H1 (cell line): ENCODE results near the gene CST7. TPM values are rescaled to one million over a fixed set of nuclear protein-coding genes. Genes with fewer than 3 reads are reported as not detected.

ENCODE experiments used
- CTCF ChIA-PET: fragments of 300-600 bp; sonication (Branson Sonifier 250); formaldehyde crosslinking; loops from one replicate; lab custom pipeline; 2021; ENCODE audit not compliant: partially characterized antibody; lab: Charles Lee
- POLR2A ChIA-PET: fragments of 300-600 bp; sonication (Branson Sonifier 250); formaldehyde crosslinking; loops from one replicate; lab custom pipeline; 2021; ENCODE audit warnings: inconsistent platforms; ENCODE audit not compliant: partially characterized antibody; lab: Charles Lee
- DNase-seq, 2 experiments: peaks; one replicate each; pipeline versions ENCODE4 v3.0.0 to v3.0.0-alpha.2; 2010 to 2022; ENCODE audit warnings: low spot score in 2 of 2, low read depth in 1 of 2, mixed read lengths in 1 of 2
- FAIRE-seq: peaks from 2 replicates; lab custom pipeline; 2011; peaks lifted over from hg19 to GRCh38; lab: Jason Lieb, UNC
- H2AFZ ChIP-seq: 2 replicates; pipeline ENCODE4 v1.8.1; 2012; ENCODE audit warnings: low read length, inconsistent platforms
- H2AK5ac ChIP-seq: 2 replicates; pipeline ENCODE4 v1.6.1; 2013; ENCODE audit warnings: low read depth, low read length
- H2BK120ac ChIP-seq: replicated peaks from 2 replicates; pipeline ENCODE3; 2013; ENCODE audit warnings: low read depth, low read length, inconsistent platforms
- H2BK12ac ChIP-seq: 2 replicates; pipeline ENCODE4 v1.6.1; 2013; ENCODE audit warnings: low read depth, low read length
- H2BK15ac ChIP-seq: 2 replicates; pipeline ENCODE4 v1.6.1; 2013; ENCODE audit warnings: low read length
- H2BK20ac ChIP-seq: 2 replicates; pipeline ENCODE4 v1.6.1; 2013; ENCODE audit warnings: low read length
- H2BK5ac ChIP-seq: 2 replicates; pipeline ENCODE4 v1.6.1; 2013; ENCODE audit warnings: low read depth, low read length
- H3K14ac ChIP-seq: 2 replicates; pipeline ENCODE4 v1.6.1; 2013; ENCODE audit warnings: inconsistent platforms; ENCODE audit not compliant: insufficient read length
- H3K18ac ChIP-seq: 2 replicates; pipeline ENCODE4 v1.6.1; 2013; ENCODE audit warnings: low read length; ENCODE audit errors: extremely low read depth
- H3K23ac ChIP-seq: 2 replicates; pipeline ENCODE4 v1.6.1; 2013; ENCODE audit warnings: inconsistent platforms; ENCODE audit not compliant: insufficient read length
- H3K23me2 ChIP-seq: 2 replicates; pipeline ENCODE4 v1.6.1; 2013; ENCODE audit warnings: low read depth, low read length
- H3K27ac ChIP-seq: 2 replicates; pipeline ENCODE4 v1.6.1; 2011; ENCODE audit warnings: low read depth, low read length, inconsistent platforms
- H3K27me3 ChIP-seq, 4 experiments: replicated peaks in 1 of 4; 1 replicate in 1 of 4; 2 replicates in 3 of 4; pipeline versions ENCODE4 v1.6.1 to v1.8.1; 2011 to 2013; ENCODE audit warnings: low read length in 3 of 4, mild to moderate bottlenecking in 3 of 4, inconsistent platforms in 2 of 4, mixed read lengths in 2 of 4, moderate library complexity in 1 of 4; ENCODE audit not compliant: control insufficient read depth in 3 of 4, insufficient read depth in 3 of 4; ENCODE audit errors: extremely low read depth in 1 of 4
- H3K36me3 ChIP-seq, 4 experiments: 2 replicates each; pipeline versions ENCODE4 v1.6.1 to v1.8.1; 2011 to 2013; ENCODE audit warnings: mild to moderate bottlenecking in 4 of 4, low read length in 3 of 4, moderate library complexity in 2 of 4, control low read depth in 1 of 4, inconsistent platforms in 1 of 4; ENCODE audit not compliant: insufficient read depth in 4 of 4, control insufficient read depth in 2 of 4
- H3K4ac ChIP-seq: replicated peaks from 2 replicates; pipeline ENCODE3; 2013; ENCODE audit warnings: low read length, low read depth, mixed read lengths, inconsistent platforms; ENCODE audit not compliant: insufficient read length
- H3K4me1 ChIP-seq, 4 experiments: replicated peaks in 1 of 4; 1 replicate in 1 of 4; 2 replicates in 3 of 4; pipeline versions ENCODE4 v1.6.1 to v1.8.1; 2011 to 2013; ENCODE audit warnings: low read length in 3 of 4, inconsistent platforms in 2 of 4, mixed read lengths in 1 of 4; ENCODE audit not compliant: insufficient read depth in 4 of 4, control insufficient read depth in 3 of 4
- H3K4me2 ChIP-seq, 2 experiments: 2 replicates each; pipeline versions ENCODE4 v1.6.1 to v1.8.1; 2011 to 2013; ENCODE audit warnings: low read depth in 2 of 2, low read length in 2 of 2, control low read depth in 1 of 2, inconsistent platforms in 1 of 2, mild to moderate bottlenecking in 1 of 2; ENCODE audit not compliant: insufficient read depth in 1 of 2
- H3K4me3 ChIP-seq, 4 experiments: fragments of 200-600, 300-600 bp in 1 of 4; sonication (generic), shearing (Covaris generic), sonication (Bioruptor Twin) in 1 of 4; 2 replicates each; pipeline versions ENCODE4 v1.5.1 to v1.8.1; 2011 to 2016; ENCODE audit warnings: low read length in 4 of 4, low read depth in 3 of 4, control low read depth in 2 of 4, inconsistent platforms in 2 of 4, mild to moderate bottlenecking in 2 of 4, mixed read lengths in 1 of 4, moderate library complexity in 1 of 4; ENCODE audit not compliant: insufficient read depth in 2 of 4; ENCODE audit errors: extremely low read depth in 1 of 4
- H3K56ac ChIP-seq: replicated peaks from 2 replicates; pipeline ENCODE3; 2013; ENCODE audit warnings: low read depth, mild to moderate bottlenecking, mixed read lengths, low read length, inconsistent platforms; ENCODE audit not compliant: insufficient read length
- H3K79me1 ChIP-seq: 2 replicates; pipeline ENCODE4 v1.6.1; 2013; ENCODE audit warnings: low read depth, low read length, control low read depth
- H3K79me2 ChIP-seq, 2 experiments: 2 replicates each; pipeline versions ENCODE4 v1.6.1 to v1.8.1; 2012 to 2013; ENCODE audit warnings: low read length in 2 of 2, mild to moderate bottlenecking in 2 of 2, inconsistent platforms in 1 of 2; ENCODE audit not compliant: insufficient read depth in 2 of 2, control insufficient read depth in 1 of 2
- H3K9ac ChIP-seq, 4 experiments: replicated peaks in 1 of 4; 1 replicate in 1 of 4; 2 replicates in 3 of 4; pipeline versions ENCODE4 v1.6.1 to v1.8.1; 2011 to 2013; ENCODE audit warnings: low read depth in 3 of 4, low read length in 3 of 4, control low read depth in 2 of 4, mild to moderate bottlenecking in 2 of 4, moderate library complexity in 2 of 4, inconsistent platforms in 1 of 4; ENCODE audit errors: extremely low read depth in 1 of 4
- H3K9me3 ChIP-seq, 2 experiments: 2 replicates each; pipeline versions ENCODE4 v1.6.1 to v1.8.1; 2012 to 2013; ENCODE audit warnings: mild to moderate bottlenecking in 2 of 2, moderate library complexity in 2 of 2, control low read depth in 1 of 2, inconsistent platforms in 1 of 2, low read depth in 1 of 2, low read length in 1 of 2, mixed read lengths in 1 of 2; ENCODE audit not compliant: insufficient read depth in 2 of 2
- H4K20me1 ChIP-seq, 2 experiments: replicated peaks in 1 of 2; 2 replicates each; pipeline versions ENCODE3 to v1.8.1; 2011 to 2013; ENCODE audit warnings: inconsistent platforms in 2 of 2, low read length in 2 of 2, mild to moderate bottlenecking in 1 of 2; ENCODE audit not compliant: insufficient read depth in 2 of 2, control insufficient read depth in 1 of 2
- H4K5ac ChIP-seq: 2 replicates; pipeline ENCODE4 v1.6.1; 2013; ENCODE audit warnings: low read length, low read depth, mixed read lengths, inconsistent platforms; ENCODE audit not compliant: insufficient read length
- H4K8ac ChIP-seq: 2 replicates; pipeline ENCODE4 v1.8.0; 2013; ENCODE audit warnings: mild to moderate bottlenecking, moderate library complexity, low read length, inconsistent platforms; ENCODE audit not compliant: insufficient read depth; ENCODE audit errors: extremely low read depth
- H4K91ac ChIP-seq: replicated peaks from 2 replicates; pipeline ENCODE3; 2013; ENCODE audit warnings: low read length, mixed read lengths, inconsistent platforms; ENCODE audit not compliant: insufficient read length
- CEBPB ChIP-seq: IDR thresholded peaks from 2 replicates; pipeline ENCODE4 v1.6.1; 2012; ENCODE audit warnings: low read depth, low read length
- HDAC6 ChIP-seq: IDR thresholded peaks from one replicate; pipeline ENCODE4 v1.7.1; 2012; ENCODE audit warnings: low read depth, mild to moderate bottlenecking, inconsistent platforms, low read length, moderate library complexity
- WGBS, 2 experiments: shearing (Covaris generic) in 1 of 2; methylation state at CpG; one replicate each; pipeline versions ENCODE4 v1.1.6 to v1.1.7; 2013 to 2015; ENCODE audit warnings: low lambda C conversion rate in 2 of 2, mixed read lengths in 2 of 2, inconsistent platforms in 1 of 2, low coverage in 1 of 2, missing lambda C conversion rate in 1 of 2; ENCODE audit not compliant: insufficient replicate concordance in 2 of 2, insufficient coverage in 1 of 2, insufficient read length in 1 of 2; ENCODE audit errors: extremely low coverage in 1 of 2, missing lambda C conversion rate in 1 of 2; 5-methylcytosine and 5-hydroxymethylcytosine counted together
- polyA plus RNA-seq, 7 experiments: library from polyadenylated mRNA; depleted of rRNA in 3 of 7; stranded (reverse) in 5 of 7; unstranded in 2 of 7; fragments of >200 nt in 5 of 7; fragments of 200-250 nt in 2 of 7; gene quantifications; 1 replicate in 5 of 7; 2 replicates in 1 of 7; 4 replicates in 1 of 7; pipeline versions ENCODE4 v1.2.1 to v1.2.3, GENCODE V29; 2011 to 2013; ENCODE audit warnings: missing spikeins in 2 of 7, mixed read lengths in 2 of 7
- total RNA-seq: library from RNA; stranded (reverse); fragmentation: NEBNext Ultra II Directional; extraction: Animal tissue kit (Norgen Biotek cat#: 25700); gene quantifications from 2 replicates; pipeline ENCODE4 v1.2.1, GENCODE V29; 2021

CST7 gene
- total and polyA plus RNA-seq, 2 of the 8 experiments (the other 6 are each of a cell fraction or from before 2014, with no cell fraction given), result not detected

DNA sequence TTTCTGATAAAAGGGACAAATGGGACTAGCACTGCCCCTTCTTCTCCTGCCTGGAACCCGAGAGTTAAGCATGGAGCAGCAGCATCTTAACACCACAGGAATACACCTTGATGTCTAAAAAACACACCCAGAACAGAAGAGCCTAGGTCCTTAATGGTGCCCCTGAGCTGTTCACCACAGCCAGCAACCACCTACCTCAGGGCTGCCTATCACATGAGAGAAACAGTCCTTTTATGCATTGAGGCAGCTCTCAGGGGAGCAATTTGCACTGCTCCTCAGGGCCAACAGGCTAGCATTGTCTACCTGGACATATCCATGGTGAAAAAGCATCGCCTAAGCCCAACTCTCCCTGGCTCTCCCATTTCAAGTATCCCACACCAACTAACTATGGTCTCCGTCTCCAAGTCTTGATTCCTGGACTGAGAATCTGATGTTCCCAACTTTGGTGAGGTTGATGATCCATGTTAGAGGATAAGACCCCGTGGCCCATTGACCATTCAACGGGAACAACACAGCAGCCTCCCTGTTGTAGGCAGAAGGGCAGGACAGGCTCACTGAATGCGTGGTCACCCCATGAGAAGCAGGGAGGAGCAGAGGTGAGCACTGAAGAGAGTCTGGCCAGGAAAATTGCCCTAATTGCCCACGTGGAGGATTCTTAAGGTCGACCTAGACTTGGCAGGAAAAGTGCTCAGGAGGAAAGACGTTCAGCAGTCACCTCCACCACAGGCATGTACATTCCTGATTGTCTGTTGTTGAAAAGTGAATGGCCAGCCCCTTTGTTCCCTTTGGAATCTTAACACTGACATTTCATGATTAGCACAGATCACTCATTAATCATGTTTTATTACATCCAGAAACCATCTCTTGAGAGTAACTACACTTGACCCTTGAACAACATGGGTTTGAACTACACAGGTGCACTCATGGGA is 47.6 kb downstream of the CST7 start:
- H2BK15ac ChIP-seq, result no peak overlapping the region
- TF ChIP-seq CEBPB, result no peak
- TF ChIP-seq HDAC6, result no peak

More for the DNA sequence above, 47.6 kb downstream of the CST7 start:
- H3K9me3 ChIP-seq, result no peaks in the 10 kb centered on the region
- peaks cover 0 to 2% (median 0%) of the 10 kb centered on the region in 4 experiments; a peak in 2 of 7 replicates for H3K27me3 ChIP-seq
- H3K4me3 ChIP-seq, result no peak overlapping the region
- WGBS, 2 experiments, result 81% methylated on average over 9 of the region's 9 CpGs; no CpG with 5 or more reads in 1 of the 2 experiments
- no peak overlapping the region for H2BK20ac ChIP-seq
- H4K20me1 ChIP-seq, result no peaks in the 10 kb centered on the region
- peak in 1 of 2 experiments; percentile 29 for DNase-seq
- POLR2A ChIA-PET, result interaction anchor here (0.6 to 1.2 kb wide), 2 partner anchors 82 to 675 kb away, joined by 3 read pairs; no protein-coding TSS in a partner anchor
- H2BK120ac ChIP-seq, result no peak overlapping the region
- CTCF ChIA-PET, result interaction anchor here (1.2 to 4.0 kb wide), 14 partner anchors 11 to 258 kb away, joined by 3 to 121 read pairs (median 5); partner anchors contain the start of gene ACSS1
- H4K91ac ChIP-seq, result no peak overlapping the region
- H2BK5ac ChIP-seq, result no peak overlapping the region
- H4K8ac ChIP-seq, result no peak overlapping the region
- peaks cover 3% of the 10 kb centered on the region for H3K23me2 ChIP-seq
- H3K36me3 ChIP-seq, result no peaks in the 10 kb centered on the region
- H2AK5ac ChIP-seq, result no peak overlapping the region
- H2BK12ac ChIP-seq, result no peak overlapping the region
- H4K5ac ChIP-seq, result no peak overlapping the region
- no peaks in the 10 kb centered on the region for H3K79me1 ChIP-seq
- H3K14ac ChIP-seq, result no peak overlapping the region
- peaks cover 0 to under 1% (median 0%) of the 10 kb centered on the region in 4 experiments; a peak in 1 of 7 replicates for H3K4me1 ChIP-seq
- H3K27ac ChIP-seq, result no peak overlapping the region
- H3K4ac ChIP-seq, result no peak overlapping the region
- H3K79me2 ChIP-seq, result peaks cover 0 to 4% of the 10 kb centered on the region in 2 experiments; a peak in 2 of 4 replicates
- no peak overlapping the region for H2AFZ ChIP-seq
- H3K23ac ChIP-seq, result no peak overlapping the region
- H3K4me2 ChIP-seq, result no peak overlapping the region
- no peak overlapping the region for H3K18ac ChIP-seq
- H3K9ac ChIP-seq, result no peak overlapping the region
- H3K56ac ChIP-seq, result no peak overlapping the region
- FAIRE-seq, result no peak
